K562 (cell line): ENCODE results near the gene IL2RG. TPM values are rescaled to one million over a fixed set of nuclear protein-coding genes. Genes with fewer than 3 reads are reported as not detected.

Experiments
- ATAC-seq: fragments of 200-7000 bp; cut with Tn5 transposase; 3 replicates; pipeline ENCODE4 v1.9.1; 2020; ENCODE audit warnings: moderate library complexity
- BruUV-seq: library from RNA; stranded (reverse); fragments of 400-500 nt; replicated peaks from 2 replicates; lab custom pipeline; 2021; lab: Mats Ljungman, UMichigan
- CTCF ChIA-PET: fragments of 300-600 bp; formaldehyde crosslinking; extraction: SDS; loops from one replicate; lab custom pipeline; 2021; ENCODE audit warnings: low intra/inter-chr PET ratio; lab: Yijun Ruan, JAX
- POLR2A ChIA-PET: fragments of 300-600, 350-650 bp; sonication (Branson Sonifier 250); formaldehyde crosslinking; extraction: SDS; loops from one replicate; lab custom pipeline; 2021; ENCODE audit warnings: antibody characterized with exemption, inconsistent platforms; lab: Yijun Ruan, JAX
- DNase-seq, 4 experiments: peaks; one replicate each; pipeline versions ENCODE4 v3.0.0 to v3.0.0-alpha.2; 2011 to 2018; ENCODE audit warnings: low spot score in 3 of 4, mixed read lengths in 3 of 4; ENCODE audit errors: extremely low read depth in 1 of 4
- FAIRE-seq: peaks from 2 replicates; lab custom pipeline; 2011; peaks lifted over from hg19 to GRCh38; lab: Jason Lieb, UNC
- H2AFZ ChIP-seq: 2 replicates; pipeline ENCODE4 v1.6.0; 2011; ENCODE audit warnings: low read depth, low read length, control low read depth, inconsistent platforms
- H3K27ac ChIP-seq: fragments of 200-600 bp; 3 replicates; pipeline ENCODE4 v1.8.0; 2011; ENCODE audit warnings: low read depth, mild to moderate bottlenecking, control low read depth, inconsistent platforms, low read length, moderate library complexity, mixed read lengths; ENCODE audit errors: extremely low read depth
- H3K27me3 ChIP-seq, 2 experiments: fragments of 300-600 bp in 1 of 2; 2 replicates in 1 of 2; 3 replicates in 1 of 2; pipeline versions ENCODE4 v1.6.0 to v1.8.0; 2011; ENCODE audit warnings: inconsistent platforms in 2 of 2, low read length in 2 of 2, mild to moderate bottlenecking in 1 of 2, mixed read lengths in 1 of 2, moderate library complexity in 1 of 2; ENCODE audit not compliant: control insufficient read depth in 2 of 2, insufficient read depth in 2 of 2
- H3K36me3 ChIP-seq: fragments of 300-600 bp; 3 replicates; pipeline ENCODE4 v1.8.0; 2011; ENCODE audit warnings: mild to moderate bottlenecking, low read length, inconsistent platforms; ENCODE audit not compliant: control insufficient read depth, insufficient read depth
- H3K4me1 ChIP-seq, 2 experiments: fragments of 200-600 bp in 1 of 2; replicated peaks in 1 of 2; 2 replicates in 1 of 2; 3 replicates in 1 of 2; pipeline versions ENCODE4 v1.5.1 to v1.8.0; 2011; ENCODE audit warnings: inconsistent platforms in 2 of 2, low read length in 2 of 2, mild to moderate bottlenecking in 1 of 2, mixed read lengths in 1 of 2, moderate library complexity in 1 of 2; ENCODE audit not compliant: control insufficient read depth in 2 of 2, insufficient read depth in 2 of 2
- H3K4me2 ChIP-seq: 2 replicates; pipeline ENCODE4 v1.6.1; 2011; ENCODE audit warnings: low read length, control low read depth, inconsistent platforms, mixed read lengths; ENCODE audit not compliant: insufficient read depth
- H3K4me3 ChIP-seq: fragments of 200-600 bp; sonication (generic), shearing (Covaris generic); 2 replicates; pipeline ENCODE4 v1.5.1; 2016; ENCODE audit warnings: control low read depth, inconsistent platforms
- H3K79me2 ChIP-seq: fragments of 200-600 bp; 3 replicates; pipeline ENCODE4 v1.8.0; 2011; ENCODE audit warnings: low read length, inconsistent platforms; ENCODE audit not compliant: control insufficient read depth, insufficient read depth
- H3K9ac ChIP-seq, 2 experiments: 2 replicates each; pipeline versions ENCODE4 v1.6.0 to v1.6.1; 2011; ENCODE audit warnings: low read depth in 2 of 2, low read length in 2 of 2, control low read depth in 1 of 2, inconsistent platforms in 1 of 2, mild to moderate bottlenecking in 1 of 2, mixed read lengths in 1 of 2; ENCODE audit not compliant: insufficient read depth in 1 of 2
- H3K9me1 ChIP-seq: one replicate; pipeline ENCODE4 v1.6.0; 2011; ENCODE audit warnings: inconsistent platforms, mild to moderate bottlenecking, low read length, moderate library complexity; ENCODE audit not compliant: control insufficient read depth, insufficient read depth
- H3K9me3 ChIP-seq: replicated peaks from 2 replicates; pipeline ENCODE4 v1.5.1; 2011; ENCODE audit warnings: low read depth, low read length, inconsistent platforms; ENCODE audit not compliant: control insufficient read depth, insufficient read depth
- H4K20me1 ChIP-seq: replicated peaks from 2 replicates; pipeline ENCODE4 v1.6.1; 2011; ENCODE audit warnings: low read length, inconsistent platforms, mixed read lengths; ENCODE audit not compliant: control insufficient read depth, insufficient read depth
- GTF3C2 ChIP-seq: IDR thresholded peaks from 3 replicates; pipeline ENCODE4 v1.6.1; 2011; ENCODE audit warnings: borderline replicate concordance, mild to moderate bottlenecking, moderate library complexity; ENCODE audit not compliant: insufficient read length; ENCODE audit errors: extremely low read depth
- HMG20B ChIP-seq: fragments of 250-450 bp; sonication (Bioruptor Pico); IDR thresholded peaks from 2 replicates; pipeline ENCODE4 v1.5.0; 2021; ENCODE audit warnings: mild to moderate bottlenecking
- NCOR1 ChIP-seq: fragments of 450-650 bp; IDR thresholded peaks from 2 replicates; pipeline ENCODE4 v1.6.1; 2016; ENCODE audit warnings: mild to moderate bottlenecking, moderate library complexity
- POLR2A ChIP-seq: fragments of 450-650 bp; conservative IDR thresholded peaks from 2 replicates; pipeline ENCODE4 v1.6.1; 2016
- POLR2G ChIP-seq: fragments of 200-400 bp; formaldehyde crosslinking; IDR thresholded peaks from 2 replicates; pipeline ENCODE4 v1.6.1; 2017; ENCODE audit warnings: low read depth, mild to moderate bottlenecking, antibody characterized with exemption, low read length, moderate library complexity
- RERE ChIP-seq: sonication (generic); formaldehyde crosslinking; IDR thresholded peaks from 2 replicates; pipeline ENCODE4 v1.8.0; 2023; ENCODE audit warnings: missing genetic modification reagents, mild to moderate bottlenecking, borderline replicate concordance
- STAT5B ChIP-seq: fragments of 250-450 bp; sonication (Bioruptor Pico); IDR thresholded peaks from 2 replicates; pipeline ENCODE4 v1.8.0; 2021; ENCODE audit warnings: mild to moderate bottlenecking, inconsistent platforms
- ZNF224 ChIP-seq: sonication (generic); formaldehyde crosslinking; IDR thresholded peaks from 2 replicates; pipeline ENCODE4 v1.8.0; 2022; ENCODE audit warnings: mild to moderate bottlenecking, missing genetic modification reagents
- WGBS: fragments of 100-300 bp; shearing (Covaris generic); methylation state at CpG from one replicate; pipeline ENCODE4 v1.1.6; 2016; ENCODE audit warnings: low coverage, mixed read lengths; ENCODE audit not compliant: insufficient coverage; ENCODE audit errors: missing lambda C conversion rate; 5-methylcytosine and 5-hydroxymethylcytosine counted together
- in situ Hi-C: fragments of 300-500 bp; cut with MboI; formaldehyde crosslinking; loops from 4 replicates; pipeline ENCODE4 v1.15.0; 2018; ENCODE audit warnings: inconsistent platforms, mixed read lengths
- intact Hi-C: fragments of 100-400 bp; cut with micrococcal nuclease; formaldehyde crosslinking; loops from 2 replicates; pipeline ENCODE4 v1.14.2; 2022
- polyA plus RNA-seq, 8 experiments: library from polyadenylated mRNA; depleted of rRNA in 4 of 8; stranded (reverse) in 5 of 8; unstranded in 3 of 8; fragments of >200 nt; fragmentation: Nextera tagmentation in 2 of 8; fragmentation: Illumina TruSeq in 1 of 8; extraction: Ambion mirVana in 2 of 8; extraction: Trizol in 1 of 8; gene quantifications; 2 replicates each; pipeline versions ENCODE4 v1.2.1 to v1.2.3, GENCODE V29; 2011 to 2014; ENCODE audit warnings: inconsistent platforms in 1 of 8, missing spikeins in 1 of 8
- total RNA-seq, 7 experiments: library from RNA; depleted of rRNA in 6 of 7; stranded (reverse); fragments of >200 nt in 6 of 7; fragmentation: Illumina TruSeq in 2 of 7; extraction: Trizol in 2 of 7; gene quantifications; 2 replicates each; pipeline versions ENCODE4 v1.2.1 to v1.2.3, GENCODE V29; 2011 to 2021; ENCODE audit warnings: low replicate concordance in 1 of 7
- TF ChIP-seq, protein P1 (sequence below): fragments of 450-650 bp; conservative IDR thresholded peaks from 2 replicates; pipeline ENCODE4 v1.6.1; 2016; ENCODE audit warnings: missing genetic modification characterization, low read depth, mild to moderate bottlenecking, missing compliant biosample characterization, moderate library complexity

IL2RG gene
- total and polyA plus RNA-seq, 9 of the 15 experiments (the other 6 are each of a cell fraction or from before 2014, with no cell fraction given), result 5.5 to 55.4 (median 19.7) TPM

- TF ChIP-seq, protein P1, sequence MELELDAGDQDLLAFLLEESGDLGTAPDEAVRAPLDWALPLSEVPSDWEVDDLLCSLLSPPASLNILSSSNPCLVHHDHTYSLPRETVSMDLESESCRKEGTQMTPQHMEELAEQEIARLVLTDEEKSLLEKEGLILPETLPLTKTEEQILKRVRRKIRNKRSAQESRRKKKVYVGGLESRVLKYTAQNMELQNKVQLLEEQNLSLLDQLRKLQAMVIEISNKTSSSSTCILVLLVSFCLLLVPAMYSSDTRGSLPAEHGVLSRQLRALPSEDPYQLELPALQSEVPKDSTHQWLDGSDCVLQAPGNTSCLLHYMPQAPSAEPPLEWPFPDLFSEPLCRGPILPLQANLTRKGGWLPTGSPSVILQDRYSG (tag), result no peak
- TF ChIP-seq POLR2A, result peak; percentile 76
Observed at GRCh38 chrX:71103110-71103983, 8.0 kb downstream of the IL2RG start (continued).

DNA sequence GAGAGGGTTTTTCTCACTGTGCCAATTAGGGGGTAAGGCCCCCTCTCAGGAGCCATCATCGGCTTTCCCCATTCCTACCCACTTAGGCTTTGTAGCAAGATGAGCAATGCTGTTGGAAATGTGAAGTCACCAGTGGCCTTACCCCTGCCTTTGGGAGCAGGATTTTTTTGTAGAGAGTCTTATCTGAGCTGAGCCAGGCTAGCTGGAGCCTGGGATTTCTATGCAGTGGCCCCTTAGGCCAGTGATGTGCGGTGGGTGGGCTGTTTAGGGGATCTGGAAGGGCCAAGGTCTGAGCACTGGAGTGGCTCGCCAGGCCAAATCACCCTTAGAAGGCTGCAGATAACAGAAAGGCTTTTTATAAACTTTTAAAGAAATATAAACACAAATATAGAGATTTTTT, 9.1 kb downstream of the IL2RG start:
- ATAC-seq (peak; percentile 25), FAIRE-seq (peak; percentile 82), DNase-seq (peak in 2 of 4 experiments; percentile 49 to 77)
- 0% methylated on average over 1 of the region's 3 CpGs for WGBS
- CTCF ChIA-PET, result no interaction called here
- intact Hi-C loops (loop anchor here (2.0 kb wide), 1 partner anchor 69 kb away; no protein-coding TSS in a partner anchor), in situ Hi-C loops (no loop called here)
- Histone ChIP-seq H3K9me3 (no peaks in the 10 kb centered on the region), H3K9ac (peak overlapping the region; percentile 69 to 82; a peak in 2 of 4 replicates), H3K4me2 (peak overlapping the region; percentile 39), H2AFZ (no peak overlapping the region), H3K4me3 (no peak overlapping the region), H3K36me3 (peaks cover 3% of the 10 kb centered on the region; the same call in 1 of the 3 replicates), H3K27me3 (no peaks in the 10 kb centered on the region), H3K27ac (peak overlapping the region; percentile 91), H3K79me2 (peaks cover 24% of the 10 kb centered on the region), H3K9me1 (no peaks in the 10 kb centered on the region), H4K20me1 (no peaks in the 10 kb centered on the region), H3K4me1 (peaks cover 46 to 60% of the 10 kb centered on the region in 2 experiments)
- POLR2A ChIA-PET, result interaction anchor here (0.6 to 2.3 kb wide), 3 partner anchors 9 to 16 kb away, joined by 3 to 9 read pairs (median 3); partner anchors contain the start of genes IL2RG and MED12
- no TSS peak for BruUV-seq
- TF ChIP-seq POLR2G (no peak), NCOR1 (peak; percentile 17; the same call in 1 of the 2 replicates), STAT5B (CRISPR knock-in tag) (no peak), ZNF224 (CRISPR knock-in tag) (no peak), GTF3C2 (no peak), HMG20B (CRISPR knock-in tag) (no peak), RERE (CRISPR knock-in tag) (no peak)
